ENCODE data around the gene RBM6. TPM values are rescaled to one million over a fixed set of nuclear protein-coding genes. Genes with fewer than 3 reads are reported as not detected.

The RBM6 gene
- total and polyA plus RNA-seq, 9 of the 15 experiments (the other 6 are each of a cell fraction or from before 2014, with no cell fraction given): 19.9 to 82.2 (median 57.8) TPM

DNA sequence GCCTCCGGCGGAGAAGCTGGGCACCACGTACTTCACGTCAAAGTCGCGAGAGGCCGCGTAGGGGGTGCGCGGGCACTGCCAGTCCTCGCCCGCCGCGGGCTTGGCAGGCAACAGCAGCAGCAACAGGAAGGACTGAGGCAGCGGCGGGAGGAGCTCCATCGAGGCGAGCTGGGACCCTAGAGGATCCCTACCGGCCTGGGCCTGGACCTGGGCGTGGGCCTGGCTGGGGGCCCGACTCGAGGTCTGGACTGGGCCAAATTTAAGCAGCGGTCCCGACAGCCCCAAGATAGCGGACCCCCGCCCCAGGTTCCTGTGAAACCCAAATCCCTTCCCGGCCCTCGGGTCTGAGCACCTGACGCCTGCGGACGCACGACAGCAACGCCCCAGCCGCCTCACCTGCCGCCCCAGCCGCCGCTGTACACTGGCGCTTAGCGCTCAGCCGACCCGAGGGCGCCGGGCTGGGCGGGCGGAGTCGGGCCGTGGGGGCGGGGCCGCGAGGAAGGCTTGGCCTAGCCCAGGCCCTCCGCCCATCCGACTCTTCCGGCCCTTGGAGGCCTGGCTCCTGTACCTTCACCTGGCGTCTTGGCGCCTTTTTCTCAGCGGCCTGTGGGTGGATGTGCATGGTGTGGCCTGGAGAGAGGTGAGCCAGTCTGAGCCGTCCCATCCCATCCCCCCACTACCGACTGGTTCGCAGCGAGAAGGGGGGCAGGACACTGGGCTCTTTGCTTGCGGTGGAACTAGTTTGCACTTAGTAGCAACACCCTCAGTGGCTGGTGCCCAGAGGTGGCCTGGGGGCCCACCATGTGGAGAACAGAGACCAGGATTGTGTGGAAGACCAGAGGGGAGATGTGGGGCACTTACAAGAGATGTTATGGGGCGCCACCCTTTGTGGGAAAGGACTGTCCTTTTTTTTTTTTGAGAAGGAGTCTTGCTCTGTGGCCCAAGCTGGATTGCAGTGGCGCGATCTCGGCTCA, 36.2 kb upstream of the RBM6 start, which contains the start of gene MST1R:
TSS of gene MST1R (minus strand) at position 423 of the 974 bp plus-strand sequence. CDS start at position 159, 264 bp downstream.
- 1% methylated on average over 14 of the region's 65 CpGs for WGBS (ENCODE audit: insufficient coverage, low coverage, missing lambda C conversion rate)
- TF ChIP-seq RFX5 (IDR thresholded peaks at IDR 0.05; ENCODE audit: low read depth, low read length): no peak
- TF ChIP-seq ZFX (CRISPR knock-in tag; IDR thresholded peaks at IDR 0.05): peak; percentile 96
- no peak for TF ChIP-seq ZFP1 (CRISPR knock-in tag; IDR thresholded peaks at IDR 0.05)
- 0 out of 4 replicates have a peak, but pooled peaks of 1 of the 2 experiments have one; percentile 40 for TF ChIP-seq KDM4B (IDR thresholded peaks at IDR 0.05; ENCODE audit: borderline replicate concordance in 2 of 2, low read depth in 1 of 2)
- TF ChIP-seq ARID1B (IDR thresholded peaks at IDR 0.05): no peak
- no peak for TF ChIP-seq ETS2 (tag; IDR thresholded peaks at IDR 0.05; ENCODE audit: borderline replicate concordance, poor library complexity, severe bottlenecking)
- no peak for TF ChIP-seq PHB2 (IDR thresholded peaks at IDR 0.05; ENCODE audit: low read depth)
- peak; percentile 71; the same call in 1 of the 2 replicates for TF ChIP-seq EP400 (IDR thresholded peaks at IDR 0.05)
- TF ChIP-seq, protein P1, sequence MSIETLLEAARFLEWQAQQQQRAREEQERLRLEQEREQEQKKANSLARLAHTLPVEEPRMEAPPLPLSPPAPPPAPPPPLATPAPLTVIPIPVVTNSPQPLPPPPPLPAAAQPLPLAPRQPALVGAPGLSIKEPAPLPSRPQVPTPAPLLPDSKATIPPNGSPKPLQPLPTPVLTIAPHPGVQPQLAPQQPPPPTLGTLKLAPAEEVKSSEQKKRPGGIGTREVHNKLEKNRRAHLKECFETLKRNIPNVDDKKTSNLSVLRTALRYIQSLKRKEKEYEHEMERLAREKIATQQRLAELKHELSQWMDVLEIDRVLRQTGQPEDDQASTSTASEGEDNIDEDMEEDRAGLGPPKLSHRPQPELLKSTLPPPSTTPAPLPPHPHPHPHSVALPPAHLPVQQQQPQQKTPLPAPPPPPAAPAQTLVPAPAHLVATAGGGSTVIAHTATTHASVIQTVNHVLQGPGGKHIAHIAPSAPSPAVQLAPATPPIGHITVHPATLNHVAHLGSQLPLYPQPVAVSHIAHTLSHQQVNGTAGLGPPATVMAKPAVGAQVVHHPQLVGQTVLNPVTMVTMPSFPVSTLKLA (conservative IDR thresholded peaks at IDR 0.05): peak in 1 of 2 experiments; percentile 48; a peak in 2 of 4 replicates
- TF ChIP-seq TSC22D4 (tag; IDR thresholded peaks at IDR 0.05): no peak
- peak; percentile 86 for TF ChIP-seq ZEB2 (IDR thresholded peaks at IDR 0.05)
- no peak for TF ChIP-seq PURB (CRISPR knock-in tag; IDR thresholded peaks at IDR 0.05; ENCODE audit: low read depth)
- TF ChIP-seq ESRRA (IDR thresholded peaks at IDR 0.05; ENCODE audit: borderline replicate concordance, low read depth): 0 out of 2 replicates have a peak, but pooled peaks have one; percentile 6
- TF ChIP-seq, protein P2, sequence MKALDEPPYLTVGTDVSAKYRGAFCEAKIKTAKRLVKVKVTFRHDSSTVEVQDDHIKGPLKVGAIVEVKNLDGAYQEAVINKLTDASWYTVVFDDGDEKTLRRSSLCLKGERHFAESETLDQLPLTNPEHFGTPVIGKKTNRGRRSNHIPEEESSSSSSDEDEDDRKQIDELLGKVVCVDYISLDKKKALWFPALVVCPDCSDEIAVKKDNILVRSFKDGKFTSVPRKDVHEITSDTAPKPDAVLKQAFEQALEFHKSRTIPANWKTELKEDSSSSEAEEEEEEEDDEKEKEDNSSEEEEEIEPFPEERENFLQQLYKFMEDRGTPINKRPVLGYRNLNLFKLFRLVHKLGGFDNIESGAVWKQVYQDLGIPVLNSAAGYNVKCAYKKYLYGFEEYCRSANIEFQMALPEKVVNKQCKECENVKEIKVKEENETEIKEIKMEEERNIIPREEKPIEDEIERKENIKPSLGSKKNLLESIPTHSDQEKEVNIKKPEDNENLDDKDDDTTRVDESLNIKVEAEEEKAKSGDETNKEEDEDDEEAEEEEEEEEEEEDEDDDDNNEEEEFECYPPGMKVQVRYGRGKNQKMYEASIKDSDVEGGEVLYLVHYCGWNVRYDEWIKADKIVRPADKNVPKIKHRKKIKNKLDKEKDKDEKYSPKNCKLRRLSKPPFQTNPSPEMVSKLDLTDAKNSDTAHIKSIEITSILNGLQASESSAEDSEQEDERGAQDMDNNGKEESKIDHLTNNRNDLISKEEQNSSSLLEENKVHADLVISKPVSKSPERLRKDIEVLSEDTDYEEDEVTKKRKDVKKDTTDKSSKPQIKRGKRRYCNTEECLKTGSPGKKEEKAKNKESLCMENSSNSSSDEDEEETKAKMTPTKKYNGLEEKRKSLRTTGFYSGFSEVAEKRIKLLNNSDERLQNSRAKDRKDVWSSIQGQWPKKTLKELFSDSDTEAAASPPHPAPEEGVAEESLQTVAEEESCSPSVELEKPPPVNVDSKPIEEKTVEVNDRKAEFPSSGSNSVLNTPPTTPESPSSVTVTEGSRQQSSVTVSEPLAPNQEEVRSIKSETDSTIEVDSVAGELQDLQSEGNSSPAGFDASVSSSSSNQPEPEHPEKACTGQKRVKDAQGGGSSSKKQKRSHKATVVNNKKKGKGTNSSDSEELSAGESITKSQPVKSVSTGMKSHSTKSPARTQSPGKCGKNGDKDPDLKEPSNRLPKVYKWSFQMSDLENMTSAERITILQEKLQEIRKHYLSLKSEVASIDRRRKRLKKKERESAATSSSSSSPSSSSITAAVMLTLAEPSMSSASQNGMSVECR (CRISPR knock-in tag; IDR thresholded peaks at IDR 0.05): peak; percentile 44; the same call in 1 of the 2 replicates

More for the DNA sequence above, 36.2 kb upstream of the RBM6 start, which contains the start of gene MST1R:
- POLR2A ChIA-PET: interaction anchor here (1.3 kb wide), 1 partner anchor 101 kb away, joined by 4 read pairs; the partner anchor contains the start of gene INKA1
- Histone ChIP-seq H3K4me3 (peak within 1 kb of the TSS; percentile 40), H3K36me3 (ENCODE audit: control insufficient read depth, insufficient read depth, low read length) (peaks cover under 1% of the 10 kb centered on the region; the same call in 2 of the 3 replicates), H3K9ac (ENCODE audit: insufficient read depth in 1 of 2, low read depth in 2 of 2, low read length in 2 of 2) (peak within 1 kb of the TSS; percentile 79 to 92), H3K9me3 (replicated peaks; ENCODE audit: control insufficient read depth, insufficient read depth, low read depth, low read length) (no peaks in the 10 kb centered on the region), H3K9me1 (ENCODE audit: control insufficient read depth, insufficient read depth, low read length) (no peaks in the 10 kb centered on the region), H3K4me1 (replicated peaks in 1 of 2; ENCODE audit: control insufficient read depth in 2 of 2, insufficient read depth in 2 of 2, low read length in 2 of 2) (peaks cover 39 to 74% of the 10 kb centered on the region in 2 experiments), H2AFZ (ENCODE audit: low read depth, low read length) (peak within 1 kb of the TSS; percentile 73), H3K79me2 (ENCODE audit: control insufficient read depth, insufficient read depth, low read length) (peaks cover 27% of the 10 kb centered on the region), H3K27me3 (ENCODE audit: control insufficient read depth in 2 of 2, insufficient read depth in 2 of 2, low read length in 2 of 2) (no peaks in the 10 kb centered on the region), H4K20me1 (replicated peaks; ENCODE audit: control insufficient read depth, insufficient read depth, low read length) (no peaks in the 10 kb centered on the region), H3K27ac (ENCODE audit: extremely low read depth, low read depth, low read length) (peak within 1 kb of the TSS; percentile 82), H3K4me2 (ENCODE audit: insufficient read depth, low read length) (peak within 1 kb of the TSS; percentile 83)
- intact Hi-C loops (cut with micrococcal nuclease) (loop anchor here (10.0 kb wide), 1 partner anchor 349 kb away; the partner anchor contains the start of gene BSN), in situ Hi-C loops (cut with MboI) (no loop called here)
- TSS peak; percentile 91 for BruUV-seq (replicated peaks)
- peak; percentile 94 for ATAC-seq
- CTCF ChIA-PET (ENCODE audit: low intra/inter-chr PET ratio): no interaction called here
- FAIRE-seq: peak; percentile 75
- peak; percentile 89 to 93 (median 90) for DNase-seq (ENCODE audit: extremely low read depth in 1 of 4, low spot score in 3 of 4)
